Stimulated activated CD8-positive, alpha-beta memory T cell treated with anti-CD3 and anti-CD28 coated beads, Interleukin-12 subunit alpha, Interleukin-12 subunit beta, amount 100 ng/mL, for 24 hours (primary cell): Measurements from ENCODE around the gene IMMT.
A peak's percentile ranks its signal among the peaks of the same experiment; 100 is the strongest.

ENCODE experiments used
- DNase-seq: peaks from one replicate; pipeline ENCODE4 v3.0.0-alpha.2; 2020; ENCODE audit errors: extremely low read depth

The IMMT gene

GRCh38 chr2:86143307-86143706 lies 52.0 kb downstream of the IMMT start:
- DNase-seq: no peak

GRCh38 chr2:86142436-86143257 lies 52.6 kb downstream of the IMMT start:
- DNase-seq: no peak

DNA sequence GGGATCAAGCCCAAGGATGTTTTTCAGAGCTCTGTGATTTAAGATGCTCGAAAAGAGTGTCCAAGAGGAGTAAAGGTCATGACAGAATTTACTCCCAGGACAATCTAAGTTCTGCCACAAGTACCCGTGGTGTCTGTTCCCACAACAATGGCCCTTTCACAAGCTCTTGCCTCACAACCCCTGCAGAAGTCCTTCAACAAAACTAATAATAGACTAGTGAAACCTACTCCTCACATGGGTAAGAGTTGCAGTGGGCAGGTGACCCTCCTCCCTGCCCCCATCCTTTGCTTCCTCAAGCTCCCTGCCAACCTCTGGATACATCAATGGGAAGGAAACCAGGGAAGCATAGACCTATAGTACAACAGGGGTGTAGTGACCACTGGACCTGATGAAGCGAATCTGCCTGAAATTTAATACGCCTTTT lies 54.3 kb downstream of the IMMT start:
- no peak for DNase-seq

DNA sequence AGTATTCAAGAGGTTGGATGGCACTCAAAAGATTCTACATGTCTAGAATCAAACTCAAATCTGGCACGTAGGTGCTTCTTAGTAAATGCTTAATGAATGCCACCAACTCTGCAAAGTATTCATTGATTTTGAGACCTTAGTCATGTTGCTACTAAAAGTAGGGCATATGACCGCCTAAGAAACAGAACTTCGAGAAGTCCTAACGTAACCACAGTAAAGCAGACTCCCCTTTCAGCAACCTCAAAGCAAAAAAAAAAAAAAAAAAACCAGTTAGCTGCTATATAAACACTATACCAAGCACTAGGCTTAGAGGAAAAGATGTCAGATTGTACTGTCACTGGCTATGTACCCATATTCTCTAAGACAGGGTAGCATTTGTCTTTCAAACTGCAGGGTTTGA lies 55.3 kb downstream of the IMMT start:
- DNase-seq: no peak

GRCh38 chr2:86138736-86139625 lies 56.3 kb downstream of the IMMT start:
- DNase-seq: no peak

- no peak for DNase-seq
Observed at GRCh38 chr2:86136141-86136540, 59.1 kb downstream of the IMMT start.

GRCh38 chr2:86135653-86136052 lies 59.6 kb downstream of the IMMT start:
- DNase-seq: no peak

- no peak for DNase-seq
Observed at GRCh38 chr2:86134709-86135108, 60.6 kb downstream of the IMMT start.

GRCh38 chr2:86124683-86125082 lies 70.6 kb downstream of the IMMT start:
- DNase-seq: no peak

DNA sequence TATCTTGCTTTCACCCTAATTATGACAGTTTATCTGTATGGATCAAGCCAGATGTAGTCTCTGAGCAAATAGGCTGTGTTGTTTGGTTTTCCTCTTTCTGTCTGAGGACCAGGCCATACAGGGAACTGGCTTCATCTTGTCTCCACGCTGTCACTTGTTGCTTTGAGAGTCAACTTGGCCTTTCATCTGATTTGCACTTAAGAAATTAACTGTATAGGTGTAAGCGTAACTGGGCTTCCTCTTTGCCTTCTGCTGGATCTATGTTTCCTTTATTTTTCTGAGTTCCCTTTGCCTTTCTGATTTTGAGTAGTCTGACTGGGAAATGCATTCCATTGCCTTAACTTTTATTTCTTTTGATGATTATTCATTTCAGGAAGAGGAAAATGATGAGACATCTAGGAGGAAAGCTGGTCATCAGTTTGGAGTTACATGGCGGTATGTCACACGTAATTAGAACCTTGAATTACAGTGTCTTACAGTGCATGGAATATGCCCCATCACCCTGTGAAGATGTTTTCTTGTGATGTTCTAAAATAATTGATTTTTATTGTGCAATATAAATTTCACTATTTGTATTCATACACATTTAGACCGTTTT lies 71.8 kb downstream of the IMMT start:
- DNase-seq: no peak

DNA sequence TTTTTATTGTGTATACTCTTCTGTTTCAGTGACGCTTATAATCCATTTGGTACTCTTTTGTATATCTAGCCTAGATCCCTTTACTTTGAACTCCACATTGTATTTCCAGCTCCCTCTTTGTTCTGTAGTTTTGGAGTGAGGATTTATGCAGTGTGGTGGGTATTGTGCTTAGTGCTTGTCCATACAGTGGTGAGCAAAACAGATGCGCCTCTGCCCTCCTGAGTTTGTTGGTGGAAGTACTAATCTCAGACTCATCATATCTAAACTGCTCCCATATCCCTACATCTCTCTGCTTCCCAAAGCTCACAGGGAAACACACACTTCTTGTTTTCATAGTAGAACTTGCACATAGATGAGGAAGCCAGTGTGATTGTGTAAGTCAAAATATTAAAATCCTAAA lies 77.1 kb downstream of the IMMT start:
- no peak for DNase-seq

GRCh38 chr2:86107031-86107430 lies 88.2 kb downstream of the IMMT start:
- no peak for DNase-seq

- peak; percentile 91 for DNase-seq
Observed at GRCh38 chr2:86105969-86106945, 89.0 kb downstream of the IMMT start, which contains the start of gene PTCD3. Gene PTCD3, plus strand, starts transcription at chr2:86106235. Its CDS starts 13 bp downstream, at chr2:86106248.

- DNase-seq: peak; percentile 56
Observed at GRCh38 chr2:86105252-86105968, 89.9 kb downstream of the IMMT start, which contains the start of gene POLR1A. Gene POLR1A, minus strand, starts transcription at chr2:86105886. Its CDS starts 110 bp downstream, at chr2:86105776.

DNA sequence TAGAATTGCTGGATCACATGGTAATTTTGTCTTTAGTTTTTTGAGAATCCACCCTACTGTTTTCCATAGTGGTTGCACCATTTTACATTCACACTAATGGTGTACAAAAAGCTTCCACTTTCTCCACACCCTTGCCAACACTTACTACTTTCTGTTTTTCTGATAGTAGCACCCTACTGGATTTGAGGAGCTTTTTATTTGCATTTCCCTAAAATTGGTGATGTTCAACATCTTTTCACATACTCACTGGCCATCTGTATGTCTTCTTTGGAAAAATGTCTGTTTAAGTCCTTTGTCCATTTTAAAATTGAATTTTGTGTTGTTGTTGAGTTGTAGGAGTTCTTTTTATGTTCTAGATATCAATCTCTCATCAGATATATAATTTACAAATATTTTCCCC lies 93.1 kb downstream of the IMMT start:
- DNase-seq: no peak

DNA sequence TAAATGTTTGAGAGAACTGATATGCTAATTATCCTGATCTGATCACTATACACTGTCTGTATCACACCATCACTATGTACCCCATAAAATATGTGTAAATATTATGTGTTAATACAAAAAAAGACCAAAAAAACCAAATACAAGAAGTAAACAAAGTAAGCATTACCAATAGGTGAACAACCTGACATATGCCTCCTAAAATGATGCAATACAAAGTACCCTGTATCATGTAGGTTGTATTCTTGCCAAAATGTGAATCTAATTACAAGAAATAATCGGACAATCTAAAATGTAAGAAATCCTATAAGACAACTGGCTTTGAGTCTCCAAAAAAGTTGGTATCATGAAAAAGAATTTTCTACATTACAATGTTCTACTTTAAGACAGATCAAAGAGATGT lies 97.3 kb downstream of the IMMT start:
- no peak for DNase-seq

DNA sequence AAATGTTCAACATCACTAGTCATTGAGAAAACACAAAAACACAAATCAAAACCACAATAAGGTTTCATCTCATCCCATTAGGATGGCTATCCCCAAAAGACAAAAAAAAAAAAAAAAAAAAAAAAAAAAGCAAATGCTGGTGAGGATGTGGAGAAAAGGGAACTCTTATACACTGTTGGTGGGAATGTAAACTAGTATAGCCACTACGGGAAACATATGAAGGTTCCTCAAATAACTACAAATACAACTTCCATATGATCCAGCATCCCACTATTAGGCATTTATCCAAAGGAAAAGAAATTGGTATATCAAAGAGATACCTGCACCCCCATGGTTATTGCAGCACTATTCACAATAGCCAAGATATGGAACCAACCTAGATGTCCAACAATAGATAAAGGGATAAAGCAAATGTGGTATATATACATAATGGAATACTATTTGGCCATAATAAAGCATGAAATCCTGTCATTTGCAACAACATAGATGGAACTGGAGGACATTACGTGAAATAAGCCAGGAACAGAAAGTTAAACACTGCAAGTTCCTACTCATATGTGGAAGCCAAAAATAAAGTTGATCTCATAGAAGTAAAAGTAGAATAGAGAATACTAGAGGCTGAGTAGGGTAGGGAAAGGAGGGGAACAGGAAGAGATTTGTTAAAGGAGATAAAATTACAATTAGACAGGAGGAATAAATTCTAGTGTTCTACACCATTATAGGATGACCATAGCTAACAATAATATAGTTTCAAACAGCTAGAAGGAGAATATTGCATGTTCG lies 98.0 kb downstream of the IMMT start:
- DNase-seq: no peak

- no peak for DNase-seq
Observed at GRCh38 chr2:86094229-86094628, 101.0 kb downstream of the IMMT start.
